Measurements from ENCODE around the gene CCN5.
"Not testable (repeated sequence)": the region's sequence is repeated elsewhere in the genome, so short reads cannot be mapped to it uniquely, and the experiment has no call there.

Gene CCN5

DNA sequence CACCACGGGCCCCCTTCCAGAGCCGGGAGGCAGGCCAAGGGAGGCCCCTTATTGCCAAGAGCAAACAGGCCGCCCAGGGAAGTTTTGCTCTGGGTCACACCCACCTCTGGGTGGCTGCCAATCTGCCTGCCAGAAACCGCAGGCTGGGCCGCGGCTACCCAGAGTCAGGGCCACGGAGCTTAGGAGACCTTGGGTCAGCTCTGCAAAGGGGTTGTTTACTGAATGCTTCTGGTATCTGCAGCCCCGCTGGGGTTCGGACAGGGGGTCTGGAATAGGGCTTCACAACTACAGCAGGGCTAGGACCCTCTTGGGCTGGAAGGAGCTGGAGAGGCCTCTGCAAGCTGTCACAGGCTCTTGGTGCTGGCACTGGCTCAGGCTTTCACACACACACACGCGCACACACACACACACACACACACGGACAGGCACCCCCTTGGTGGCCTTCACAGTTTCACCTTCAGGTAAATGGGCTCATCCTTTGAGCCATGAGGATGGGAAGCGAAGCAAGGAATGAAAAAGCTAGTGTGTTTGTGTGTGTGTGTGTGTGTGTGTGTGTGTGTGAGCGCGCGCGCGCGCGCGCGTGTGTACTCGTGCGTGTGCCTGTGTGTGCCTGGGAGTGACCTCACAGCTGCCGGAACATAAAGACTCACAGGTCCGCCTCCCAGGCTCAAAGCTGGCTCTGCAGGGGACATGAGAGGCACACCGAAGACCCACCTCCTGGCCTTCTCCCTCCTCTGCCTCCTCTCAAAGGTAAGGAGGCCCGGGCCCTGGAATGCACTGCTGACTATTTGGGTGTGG, at the start of gene CCN5:
TSS of gene CCN5 (plus strand) at position 669 of the 798 bp plus-strand sequence. CDS start at position 691, 22 bp downstream.
- DNase-seq (ENCODE audit: low read depth in 3 of 3), result no peak

DNA sequence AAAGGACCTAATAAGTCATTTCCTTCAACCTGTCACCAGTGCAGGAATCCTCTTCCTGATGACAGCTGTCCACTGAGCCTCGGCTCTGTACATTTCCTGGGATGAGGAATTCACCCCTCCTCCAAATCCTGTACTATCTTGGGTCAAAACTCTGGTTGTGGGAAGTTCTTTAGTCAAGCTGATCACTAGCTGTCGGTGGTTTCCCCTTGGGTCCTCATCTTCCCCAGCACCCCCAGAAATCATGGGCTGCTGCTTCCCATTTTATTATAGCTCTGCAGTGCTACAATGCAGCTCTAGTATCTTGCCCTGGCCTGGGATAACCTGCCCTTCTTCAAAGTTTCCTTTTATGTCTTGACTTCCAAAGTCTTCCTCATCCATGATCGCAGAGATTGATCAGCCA, 49.1 kb upstream of the CCN5 start:
- DNase-seq (ENCODE audit: low read depth in 3 of 3), result no peak

- DNase-seq (ENCODE audit: low read depth in 3 of 3), result not testable (repeated sequence)
These were observed 44.3 kb upstream of the CCN5 start for GRCh38 chr20:44670851-44671250.

GRCh38 chr20:44671541-44671940, 43.6 kb upstream of the CCN5 start:
- DNase-seq (ENCODE audit: low read depth in 3 of 3), result peak; percentile 32 to 48 (median 38)

DNA sequence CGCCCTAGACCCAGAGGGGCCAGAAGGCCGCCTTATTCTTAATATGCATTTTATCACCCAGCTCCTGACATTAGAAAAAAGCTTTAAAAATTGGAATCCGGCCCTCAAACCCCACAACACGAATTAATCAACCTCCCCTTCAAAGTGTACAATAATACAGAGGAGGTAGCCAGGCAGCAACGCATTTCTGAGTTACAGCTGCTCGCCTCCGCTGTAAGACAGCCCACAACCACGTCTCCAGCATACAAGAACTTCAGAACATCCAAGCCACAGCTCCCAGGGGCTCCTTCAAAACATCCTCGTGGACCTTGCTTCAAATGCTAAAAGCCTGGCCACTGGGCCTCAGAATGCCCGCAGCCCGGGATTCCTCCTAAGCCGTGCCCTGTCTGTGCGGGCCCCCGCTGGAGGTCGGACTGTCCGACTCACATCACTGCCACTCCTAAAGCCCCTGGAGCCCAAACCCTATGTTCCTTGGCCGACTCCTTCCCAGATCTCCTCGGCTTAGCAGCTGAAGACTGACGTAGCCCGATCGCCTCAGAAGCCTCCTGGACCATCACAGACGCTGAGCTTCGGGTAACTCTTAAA, 42.8 kb upstream of the CCN5 start:
- DNase-seq (ENCODE audit: low read depth in 3 of 3), result not testable (repeated sequence)

GRCh38 chr20:44678242-44678641, 36.9 kb upstream of the CCN5 start:
- no peak for DNase-seq (ENCODE audit: low read depth in 3 of 3)

DNA sequence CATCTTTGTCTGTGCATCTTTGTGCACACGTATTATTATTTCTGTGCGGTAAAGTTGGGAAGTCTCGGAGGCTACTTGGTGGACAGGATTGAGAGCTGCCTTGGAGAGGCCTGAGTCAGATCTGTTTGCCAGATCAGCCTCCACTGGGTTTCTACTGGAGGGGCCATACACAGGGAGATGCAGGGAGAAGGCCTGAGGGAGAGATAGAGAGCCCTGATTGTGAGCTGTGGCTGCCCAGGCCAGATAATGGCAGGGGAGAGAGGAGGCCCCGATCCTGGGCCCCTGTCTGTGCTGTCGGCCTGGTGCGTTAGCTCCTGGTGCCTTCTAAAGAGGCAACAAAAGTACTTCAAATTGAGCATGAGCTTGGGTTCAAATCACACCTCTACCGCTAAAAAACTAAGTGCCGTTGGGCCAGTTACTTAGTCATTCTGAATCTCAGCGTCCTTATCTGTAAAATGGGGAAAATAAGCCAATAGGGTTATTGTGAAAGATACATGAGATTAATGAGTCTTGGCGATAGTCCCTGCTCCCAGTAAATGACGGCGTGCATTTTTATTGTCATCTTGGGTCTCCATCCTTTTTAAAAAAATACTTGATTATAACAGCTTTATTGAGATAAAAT, 36.1 kb upstream of the CCN5 start:
- no peak for DNase-seq (ENCODE audit: low read depth in 3 of 3)

DNA sequence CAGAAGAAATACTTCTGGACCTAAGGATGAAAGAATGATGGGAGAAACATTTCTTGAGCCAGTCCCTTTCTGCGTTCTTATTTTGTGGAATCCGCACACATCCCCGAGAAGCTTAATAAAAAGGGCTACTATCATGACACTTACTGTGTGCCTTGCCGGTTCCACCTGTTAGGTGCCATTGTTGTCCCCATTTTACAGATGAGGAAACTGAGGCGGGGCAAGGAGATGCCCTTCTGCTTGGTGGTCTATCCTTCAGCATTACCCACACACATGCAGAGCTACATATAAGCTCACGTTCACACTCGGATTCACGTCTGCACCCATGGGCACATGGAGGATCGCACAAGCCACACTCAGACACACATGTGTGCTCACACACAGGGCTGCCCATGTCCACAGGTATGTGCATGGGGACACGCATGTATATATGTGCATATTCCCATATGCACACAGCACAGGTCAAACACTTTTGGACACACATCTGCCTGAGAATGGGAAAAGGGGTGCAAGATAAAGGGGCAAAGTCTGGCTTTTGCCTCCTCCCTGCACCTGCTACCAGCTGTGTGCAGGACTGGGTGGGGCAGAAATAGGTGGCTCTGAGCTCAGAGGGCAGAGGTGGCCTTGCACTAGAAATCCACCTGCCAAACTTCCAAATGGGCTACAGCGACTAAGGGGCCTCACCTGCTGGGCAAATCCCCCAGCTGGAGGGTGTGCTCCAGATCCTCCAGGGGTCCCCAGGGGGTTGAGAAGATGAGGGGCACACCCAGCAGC, 33.2 kb upstream of the CCN5 start:
- no peak for DNase-seq (ENCODE audit: low read depth in 3 of 3)

DNA sequence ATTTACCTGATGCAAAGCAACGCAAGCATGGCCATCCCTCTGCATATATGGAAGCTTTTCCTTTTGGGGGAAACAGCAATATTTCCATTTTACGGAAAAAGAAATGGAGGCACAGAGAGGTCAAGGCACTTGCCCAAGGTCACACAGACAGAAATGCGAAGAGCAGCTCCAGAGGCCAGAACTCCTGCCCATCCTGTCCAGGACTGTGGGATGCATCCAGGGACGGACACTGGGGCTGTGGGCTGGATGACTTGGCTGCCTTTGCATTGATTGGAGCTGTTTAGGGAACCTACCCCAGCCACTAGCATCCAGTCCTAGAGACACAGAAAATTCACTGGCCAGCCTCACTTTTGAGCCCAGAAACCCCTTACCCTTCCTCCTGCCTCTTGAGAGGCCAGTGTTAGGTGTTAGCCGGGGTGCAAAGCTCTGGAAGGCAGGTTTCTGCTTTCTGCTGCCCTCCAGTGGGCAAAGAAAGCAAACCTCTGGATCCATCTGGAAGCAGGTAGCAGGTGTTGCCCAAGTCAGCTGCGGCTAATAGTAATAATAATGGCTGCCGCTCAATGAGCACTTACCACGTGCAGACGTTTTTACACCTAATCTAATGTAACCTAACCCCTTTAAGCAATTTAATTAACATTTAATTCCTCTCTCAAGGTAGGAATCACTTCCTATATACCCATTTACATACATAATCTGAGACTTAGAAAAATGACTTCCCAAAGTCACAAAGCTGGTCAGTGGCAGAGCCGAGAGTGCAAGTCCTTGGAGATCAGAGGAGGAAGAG, 31.7 kb upstream of the CCN5 start:
- DNase-seq (ENCODE audit: low read depth in 3 of 3), result peak; percentile 4 to 37 (median 32)

DNA sequence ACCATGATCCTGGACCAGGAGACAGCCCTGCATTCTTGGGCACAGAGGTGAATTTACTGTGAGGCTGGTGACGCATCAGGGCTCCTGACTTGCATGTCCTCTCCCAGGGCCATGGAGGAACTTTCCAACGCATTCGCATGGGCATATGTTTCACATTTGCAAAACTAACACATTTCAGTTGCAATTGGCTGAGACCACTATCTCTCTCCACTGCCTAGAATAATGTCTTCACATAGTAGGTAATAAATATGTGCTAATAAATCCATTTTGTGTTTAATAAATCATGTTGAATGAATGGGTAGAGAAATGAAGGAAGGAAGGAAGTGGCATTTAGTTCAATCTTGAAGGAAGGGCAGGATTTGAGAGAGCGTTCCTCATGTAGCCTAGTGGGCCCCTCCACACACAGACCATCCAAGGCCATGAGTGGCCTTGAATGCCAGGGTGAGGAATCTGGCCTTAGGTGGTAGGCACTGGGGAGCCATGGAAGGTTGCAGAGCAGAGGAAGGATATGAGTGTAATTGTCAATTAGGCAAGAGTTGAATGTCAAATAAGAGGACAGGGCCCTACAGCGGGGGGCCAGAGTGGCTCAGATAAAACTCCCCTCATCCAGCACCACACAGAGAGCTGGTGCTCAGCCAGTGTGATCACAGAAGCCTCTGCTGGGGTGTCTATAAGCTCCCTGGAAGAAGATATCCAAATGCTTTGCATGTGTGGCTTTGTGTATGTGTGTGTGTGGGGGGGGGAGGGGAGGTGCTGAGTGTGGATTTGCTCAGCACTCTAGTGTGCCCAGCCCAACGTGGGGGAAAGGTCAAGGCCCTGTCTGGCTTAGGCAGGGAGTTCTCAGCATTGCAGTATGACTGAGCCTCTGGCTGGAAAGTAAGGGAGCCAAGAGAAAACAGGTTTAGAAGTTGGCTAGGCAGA, 30.9 kb upstream of the CCN5 start:
- no peak for DNase-seq (ENCODE audit: low read depth in 3 of 3)

DNA sequence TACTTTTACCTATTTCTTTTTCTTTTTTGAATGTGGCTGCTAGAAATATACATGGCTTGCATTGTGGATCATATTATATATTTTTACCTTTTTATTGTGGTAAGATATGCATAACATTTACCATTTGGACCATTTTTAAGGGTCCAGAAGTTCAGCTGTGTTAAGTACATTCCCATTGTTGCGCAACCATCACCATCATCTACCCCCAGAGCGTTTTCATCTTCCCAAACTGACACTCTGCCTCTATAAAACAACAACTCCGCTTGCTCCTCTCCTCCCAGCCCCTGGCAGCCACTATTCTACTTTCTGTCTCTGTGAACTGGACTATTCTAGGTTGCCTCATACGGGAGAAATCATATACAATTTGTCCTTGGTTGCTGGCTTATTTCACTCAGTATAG, 28.2 kb upstream of the CCN5 start:
- no peak for DNase-seq (ENCODE audit: low read depth in 3 of 3)

DNA sequence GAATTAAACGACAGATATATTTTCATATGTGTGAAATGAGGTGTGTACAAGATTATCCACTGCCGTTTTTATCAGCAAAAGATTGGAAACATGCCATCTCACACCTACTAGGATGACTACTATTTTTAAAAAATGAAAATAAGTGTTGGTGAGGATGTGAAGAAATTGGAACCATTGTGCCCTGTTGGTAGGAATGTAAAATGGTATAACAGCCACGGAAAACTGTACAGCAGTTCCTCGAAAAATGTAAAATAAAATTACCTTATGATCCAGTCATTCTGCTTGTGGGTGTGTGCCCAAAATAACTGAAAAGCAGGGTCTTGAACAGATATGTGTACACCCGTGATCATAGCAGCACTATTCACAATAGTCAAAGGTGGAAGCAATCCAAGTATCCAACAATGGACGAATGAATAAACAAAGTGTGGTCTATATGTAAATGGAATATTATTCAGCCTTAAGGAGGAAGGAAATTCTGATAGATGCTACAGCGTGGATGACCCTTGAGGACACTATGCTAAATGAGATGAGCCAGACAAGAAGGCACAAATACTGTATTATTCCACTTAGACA, 27.0 kb upstream of the CCN5 start:
- DNase-seq (ENCODE audit: low read depth in 3 of 3), result no peak

- no peak for DNase-seq (ENCODE audit: low read depth in 3 of 3)
These were observed 25.4 kb upstream of the CCN5 start for GRCh38 chr20:44689809-44690208.

- no peak for DNase-seq (ENCODE audit: low read depth in 3 of 3)
These were observed 24.3 kb upstream of the CCN5 start for GRCh38 chr20:44690781-44691423.

DNA sequence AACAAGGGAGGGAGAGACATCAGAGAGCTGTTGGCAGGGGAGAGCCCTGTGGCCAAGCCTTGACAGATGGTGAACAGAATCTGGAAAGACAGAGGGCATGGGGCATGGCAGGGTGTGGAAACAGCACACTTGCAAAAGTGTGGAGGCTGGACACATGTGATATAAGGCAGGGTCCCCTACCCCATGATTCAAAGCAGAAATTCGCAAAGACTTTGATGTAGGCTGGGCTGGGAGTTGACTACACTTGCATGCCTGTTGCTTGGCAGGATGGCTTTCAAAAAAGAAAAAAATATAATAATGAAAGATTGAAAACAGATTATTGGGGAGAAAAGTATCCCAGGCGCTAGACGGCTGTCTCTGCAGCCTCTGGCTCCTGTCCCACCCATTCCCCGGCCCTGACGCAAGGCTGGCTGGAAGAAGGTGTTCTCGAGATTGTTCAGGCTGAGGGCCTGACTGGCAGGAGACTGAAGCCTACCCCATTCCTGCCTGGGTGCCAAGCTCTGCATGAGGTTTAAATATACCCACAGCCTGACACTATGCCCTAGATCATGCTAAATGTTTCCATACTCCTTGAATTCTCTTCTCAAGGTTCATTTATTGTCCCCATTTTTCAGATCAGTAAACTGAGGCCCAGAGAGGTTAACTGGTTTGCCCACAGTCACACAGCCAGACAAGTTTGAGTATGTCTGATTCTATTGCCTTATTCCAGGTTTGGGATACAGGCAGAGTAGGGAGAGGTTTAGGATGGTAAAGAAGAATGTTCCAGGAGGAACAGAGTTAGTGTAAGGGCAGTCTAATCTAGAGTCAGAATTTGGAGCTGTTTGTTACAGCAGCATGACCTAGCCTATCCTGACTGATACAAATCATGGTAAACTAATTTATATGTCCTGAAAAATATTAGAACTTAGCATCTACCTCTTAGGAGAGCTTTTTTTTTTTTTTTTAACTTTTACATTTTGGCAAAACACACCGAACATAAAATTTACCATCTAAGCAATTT, 23.4 kb upstream of the CCN5 start:
- no peak for DNase-seq (ENCODE audit: low read depth in 3 of 3)

- DNase-seq (ENCODE audit: low read depth in 3 of 3), result no peak
These were observed 22.2 kb upstream of the CCN5 start for GRCh38 chr20:44692932-44693480.

GRCh38 chr20:44693627-44694026, 21.5 kb upstream of the CCN5 start:
- DNase-seq (ENCODE audit: low read depth in 3 of 3), result no peak

- DNase-seq (ENCODE audit: low read depth in 3 of 3), result no peak
These were observed 21.0 kb upstream of the CCN5 start for GRCh38 chr20:44694159-44694558.

Data from stimulated activated CD4-positive, alpha-beta T cell treated with anti-CD3 and anti-CD28 coated beads, TNF-alpha, amount 100 ng/mL, for 48 hours (primary cell).